Measurements from ENCODE around the gene HELZ2. TPM values are rescaled to one million over a fixed set of nuclear protein-coding genes. Genes with fewer than 3 reads are reported as not detected.

HELZ2 gene
- total RNA-seq, 6 experiments from 2014 or later, result 14.7 to 20.4 (median 16.5) TPM

DNA sequence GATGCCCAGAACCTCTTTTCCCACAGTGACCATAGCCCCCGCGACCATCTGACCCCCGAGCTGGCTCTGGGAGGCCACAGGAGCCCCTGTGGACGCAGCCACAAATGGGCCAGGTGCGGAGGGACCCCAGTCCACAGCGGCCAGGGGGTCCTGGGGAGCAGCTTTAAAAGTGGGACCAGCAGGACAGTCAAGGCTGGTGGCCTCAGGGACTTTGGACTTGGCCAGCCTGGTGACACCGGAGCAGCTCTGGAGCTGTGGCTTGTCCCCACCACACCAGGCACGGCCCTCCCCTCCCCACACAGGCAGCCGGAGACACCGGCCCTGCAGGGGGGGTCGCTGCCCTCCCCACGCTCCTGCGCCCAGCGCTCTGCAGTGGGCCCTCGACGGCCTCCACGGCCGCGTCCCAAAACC, 16.6 kb downstream of the HELZ2 start:
- no peaks in the 10 kb centered on the region for H3K4me1 Mint-ChIP-seq (ENCODE audit: low read depth)

DNA sequence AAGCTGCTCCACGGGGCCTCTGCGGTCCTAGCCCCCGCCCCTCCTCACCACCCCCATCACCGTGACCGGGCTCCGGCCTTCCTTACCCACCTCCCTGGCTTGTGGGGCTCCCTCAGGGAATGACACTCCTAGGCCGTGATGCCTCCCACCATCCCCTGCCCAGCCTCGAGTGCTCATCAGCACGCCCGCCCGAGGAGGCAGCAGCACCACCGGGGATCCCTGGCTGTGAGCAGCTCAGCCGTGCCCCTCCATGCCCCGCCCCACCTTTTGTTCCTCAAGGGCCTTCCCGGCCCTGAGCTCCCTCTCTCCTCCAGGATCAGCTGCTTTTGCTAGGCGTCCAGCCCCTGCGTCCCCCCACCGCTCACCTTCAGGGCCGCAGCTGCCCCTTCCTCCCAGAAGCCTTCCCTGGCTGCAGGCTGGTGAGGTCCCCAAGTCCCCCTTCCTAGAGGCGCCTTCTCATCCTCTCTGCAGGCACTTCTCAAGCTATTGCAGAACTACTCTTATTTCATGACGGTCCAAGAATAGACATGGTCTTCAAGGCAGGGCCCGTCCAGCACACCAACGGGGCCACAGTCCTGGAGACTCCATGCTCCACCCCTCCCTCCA, 17.1 kb downstream of the HELZ2 start:
- H3K36me3 Mint-ChIP-seq (ENCODE audit: low read depth), result peaks cover 4% of the 10 kb centered on the region; the same call in 1 of the 2 replicates
- no peak overlapping the region for H3K27ac Mint-ChIP-seq
- H3K27me3 Mint-ChIP-seq (ENCODE audit: insufficient read depth), result no peaks in the 10 kb centered on the region
- no peak for DNase-seq
- TF ChIP-seq, protein P1, sequence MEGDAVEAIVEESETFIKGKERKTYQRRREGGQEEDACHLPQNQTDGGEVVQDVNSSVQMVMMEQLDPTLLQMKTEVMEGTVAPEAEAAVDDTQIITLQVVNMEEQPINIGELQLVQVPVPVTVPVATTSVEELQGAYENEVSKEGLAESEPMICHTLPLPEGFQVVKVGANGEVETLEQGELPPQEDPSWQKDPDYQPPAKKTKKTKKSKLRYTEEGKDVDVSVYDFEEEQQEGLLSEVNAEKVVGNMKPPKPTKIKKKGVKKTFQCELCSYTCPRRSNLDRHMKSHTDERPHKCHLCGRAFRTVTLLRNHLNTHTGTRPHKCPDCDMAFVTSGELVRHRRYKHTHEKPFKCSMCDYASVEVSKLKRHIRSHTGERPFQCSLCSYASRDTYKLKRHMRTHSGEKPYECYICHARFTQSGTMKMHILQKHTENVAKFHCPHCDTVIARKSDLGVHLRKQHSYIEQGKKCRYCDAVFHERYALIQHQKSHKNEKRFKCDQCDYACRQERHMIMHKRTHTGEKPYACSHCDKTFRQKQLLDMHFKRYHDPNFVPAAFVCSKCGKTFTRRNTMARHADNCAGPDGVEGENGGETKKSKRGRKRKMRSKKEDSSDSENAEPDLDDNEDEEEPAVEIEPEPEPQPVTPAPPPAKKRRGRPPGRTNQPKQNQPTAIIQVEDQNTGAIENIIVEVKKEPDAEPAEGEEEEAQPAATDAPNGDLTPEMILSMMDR (IDR thresholded peaks at IDR 0.05), result no peak
- no peak overlapping the region for H3K4me3 Mint-ChIP-seq
- H3K9me3 Mint-ChIP-seq, result no peaks in the 10 kb centered on the region; the same call in 1 of the 2 replicates
- no peaks in the 10 kb centered on the region for H3K4me1 Mint-ChIP-seq (ENCODE audit: low read depth)

More for the DNA sequence above, 16.6 kb downstream of the HELZ2 start:
- no peak overlapping the region for H3K27ac Mint-ChIP-seq
- peaks cover 4% of the 10 kb centered on the region; the same call in 1 of the 2 replicates for H3K36me3 Mint-ChIP-seq (ENCODE audit: low read depth)
- H3K9me3 Mint-ChIP-seq, result no peaks in the 10 kb centered on the region; the same call in 1 of the 2 replicates
- DNase-seq, result no peak
- TF ChIP-seq, protein P1 (IDR thresholded peaks at IDR 0.05), result no peak
- H3K4me3 Mint-ChIP-seq, result no peak overlapping the region
- no peaks in the 10 kb centered on the region for H3K27me3 Mint-ChIP-seq (ENCODE audit: insufficient read depth)

DNA sequence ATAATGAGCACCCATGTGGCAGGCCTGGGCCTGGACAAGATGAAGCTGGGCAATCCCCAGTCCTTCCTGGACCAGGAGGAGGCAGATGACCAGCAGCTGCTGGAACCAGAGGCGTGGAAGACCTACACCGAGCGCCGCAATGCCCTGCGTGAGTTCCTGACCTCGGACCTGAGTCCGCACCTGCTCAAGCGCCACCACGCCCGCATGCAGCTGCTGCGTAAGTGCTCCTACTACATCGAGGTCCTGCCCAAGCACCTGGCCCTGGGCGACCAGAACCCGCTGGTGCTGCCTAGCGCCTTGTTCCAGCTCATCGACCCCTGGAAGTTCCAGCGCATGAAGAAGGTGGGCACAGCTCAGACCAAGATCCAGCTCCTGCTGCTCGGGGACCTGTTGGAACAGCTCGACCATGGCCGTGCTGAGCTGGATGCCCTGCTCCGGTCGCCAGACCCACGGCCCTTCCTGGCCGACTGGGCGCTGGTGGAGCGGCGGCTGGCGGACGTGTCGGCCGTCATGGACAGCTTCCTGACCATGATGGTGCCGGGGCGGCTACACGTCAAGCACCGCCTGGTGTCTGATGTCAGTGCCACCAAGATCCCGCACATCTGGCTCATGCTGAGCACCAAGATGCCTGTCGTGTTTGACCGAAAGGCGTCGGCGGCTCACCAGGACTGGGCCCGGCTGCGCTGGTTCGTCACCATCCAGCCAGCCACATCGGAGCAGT, 18.2 kb downstream of the HELZ2 start:
- H3K9me3 Mint-ChIP-seq, result no peaks in the 10 kb centered on the region; the same call in 1 of the 2 replicates
- H3K36me3 Mint-ChIP-seq (ENCODE audit: low read depth), result peaks cover 4% of the 10 kb centered on the region; the same call in 1 of the 2 replicates
- H3K27ac Mint-ChIP-seq, result no peak overlapping the region
- H3K4me1 Mint-ChIP-seq (ENCODE audit: low read depth), result no peaks in the 10 kb centered on the region
- no peak for DNase-seq
- peaks cover 3% of the 10 kb centered on the region for H3K27me3 Mint-ChIP-seq (ENCODE audit: insufficient read depth)
- H3K4me3 Mint-ChIP-seq, result no peak overlapping the region
- TF ChIP-seq, protein P1 (IDR thresholded peaks at IDR 0.05), result no peak

DNA sequence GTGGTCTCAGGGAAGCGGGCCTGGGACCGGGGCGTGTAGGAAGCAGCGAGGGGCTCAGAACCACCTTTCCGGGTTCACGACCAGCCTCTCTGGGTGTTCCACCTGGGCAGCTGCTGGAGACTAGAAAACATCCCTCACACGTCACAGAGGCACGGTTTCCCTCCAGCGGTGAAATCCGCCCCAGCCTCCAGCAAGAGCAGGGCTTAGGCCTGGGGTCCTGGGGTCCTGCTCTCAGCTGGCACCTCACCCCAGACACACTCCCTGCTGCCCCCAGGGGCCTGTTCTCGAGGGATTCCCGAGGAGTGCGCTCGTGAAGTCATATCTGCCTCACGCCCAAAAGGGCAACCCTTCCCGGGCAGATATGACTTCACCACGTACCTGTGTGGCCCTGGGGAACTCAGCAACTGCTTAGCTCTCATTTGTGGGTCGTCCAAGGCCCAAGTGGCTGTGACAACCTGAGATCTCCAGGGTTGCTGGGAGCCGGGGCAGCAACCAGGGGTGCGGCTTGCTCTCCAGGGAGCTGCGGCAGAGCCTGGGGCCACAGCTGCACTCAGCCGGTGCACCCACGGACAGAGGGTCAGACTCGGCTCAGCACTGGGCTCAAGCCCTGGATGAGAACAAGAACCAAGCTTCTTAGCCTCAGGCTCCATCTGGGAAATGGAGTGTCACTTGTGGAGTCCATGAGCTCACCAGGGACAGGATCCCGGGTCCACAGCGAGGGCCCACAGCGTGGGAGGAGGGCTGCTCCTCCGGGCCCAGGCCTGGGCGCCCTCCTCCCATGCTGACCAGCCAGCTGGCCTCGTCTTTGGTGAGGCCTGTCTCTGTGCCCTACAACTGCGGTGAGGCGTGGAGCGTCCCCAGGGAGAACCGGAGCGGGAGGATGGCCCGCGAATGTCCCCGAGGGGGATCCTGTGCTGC, 19.4 kb downstream of the HELZ2 start:
- H3K27me3 Mint-ChIP-seq (ENCODE audit: insufficient read depth), result peaks cover 4% of the 10 kb centered on the region
- H3K9me3 Mint-ChIP-seq, result no peaks in the 10 kb centered on the region
- H3K36me3 Mint-ChIP-seq (ENCODE audit: low read depth), result no peaks in the 10 kb centered on the region
- no peak overlapping the region for H3K27ac Mint-ChIP-seq
- TF ChIP-seq, protein P1 (IDR thresholded peaks at IDR 0.05), result no peak
- no peaks in the 10 kb centered on the region for H3K4me1 Mint-ChIP-seq (ENCODE audit: low read depth)
- DNase-seq, result no peak
- H3K4me3 Mint-ChIP-seq, result no peak overlapping the region

DNA sequence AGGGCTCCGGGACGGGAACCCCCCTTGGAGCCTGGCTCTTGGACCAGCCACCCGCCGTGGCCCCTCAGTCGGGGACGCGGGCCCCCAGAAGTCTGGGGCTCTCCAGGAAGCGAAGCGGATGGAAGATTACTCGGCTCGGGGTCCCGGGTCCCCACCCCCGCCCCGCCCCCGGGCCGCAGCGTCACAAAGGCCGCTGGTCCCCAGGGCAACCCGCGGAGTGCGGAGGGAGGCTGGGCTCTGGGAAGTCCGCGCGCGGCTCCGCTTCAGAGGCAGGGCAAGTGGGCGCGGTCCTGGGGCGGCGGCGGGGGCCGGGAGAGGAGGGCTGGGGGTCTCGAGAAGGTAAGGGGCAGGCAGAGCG, 20.1 kb downstream of the HELZ2 start, which contains the start of gene FNDC11:
TSS of gene FNDC11 (plus strand) at position 227 of the 358 bp plus-strand sequence. CDS start 1,505 bp downstream, outside the sequence.
- H3K27me3 Mint-ChIP-seq (ENCODE audit: insufficient read depth), result peaks cover 8% of the 10 kb centered on the region
- H3K36me3 Mint-ChIP-seq (ENCODE audit: low read depth), result no peaks in the 10 kb centered on the region
- no peak for DNase-seq
- no peaks in the 10 kb centered on the region for H3K4me1 Mint-ChIP-seq (ENCODE audit: low read depth)
- H3K4me3 Mint-ChIP-seq, result no peak within 1 kb of the TSS
- H3K27ac Mint-ChIP-seq, result no peak within 1 kb of the TSS
- no peaks in the 10 kb centered on the region for H3K9me3 Mint-ChIP-seq
- TF ChIP-seq, protein P1 (IDR thresholded peaks at IDR 0.05), result no peak
